ENCODE data around the gene PCED1B.

DNA sequence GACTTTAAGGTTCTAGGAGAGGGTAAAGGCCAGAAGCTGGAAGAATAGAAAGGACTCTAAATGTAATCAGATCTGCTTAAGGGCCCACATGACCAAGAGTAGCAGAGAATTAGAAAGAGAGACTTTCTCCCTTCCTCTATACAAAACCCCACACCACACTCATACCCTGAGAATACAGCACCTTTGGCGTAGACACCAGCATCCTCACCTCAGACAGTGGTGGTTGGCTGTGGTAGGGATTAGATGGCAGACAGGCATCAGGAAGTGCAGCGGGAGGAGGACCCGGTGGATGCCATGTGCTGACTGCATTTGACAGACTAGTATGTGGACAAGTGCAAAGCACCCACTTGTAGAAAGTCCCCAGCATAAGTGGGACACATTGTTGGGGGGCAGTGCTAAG lies 98.6 kb downstream of the PCED1B start:
- no peak for TF ChIP-seq CREB1 (CRISPR knock-in tag; IDR thresholded peaks at IDR 0.05; ENCODE audit: low read depth)
- TF ChIP-seq, protein P1, sequence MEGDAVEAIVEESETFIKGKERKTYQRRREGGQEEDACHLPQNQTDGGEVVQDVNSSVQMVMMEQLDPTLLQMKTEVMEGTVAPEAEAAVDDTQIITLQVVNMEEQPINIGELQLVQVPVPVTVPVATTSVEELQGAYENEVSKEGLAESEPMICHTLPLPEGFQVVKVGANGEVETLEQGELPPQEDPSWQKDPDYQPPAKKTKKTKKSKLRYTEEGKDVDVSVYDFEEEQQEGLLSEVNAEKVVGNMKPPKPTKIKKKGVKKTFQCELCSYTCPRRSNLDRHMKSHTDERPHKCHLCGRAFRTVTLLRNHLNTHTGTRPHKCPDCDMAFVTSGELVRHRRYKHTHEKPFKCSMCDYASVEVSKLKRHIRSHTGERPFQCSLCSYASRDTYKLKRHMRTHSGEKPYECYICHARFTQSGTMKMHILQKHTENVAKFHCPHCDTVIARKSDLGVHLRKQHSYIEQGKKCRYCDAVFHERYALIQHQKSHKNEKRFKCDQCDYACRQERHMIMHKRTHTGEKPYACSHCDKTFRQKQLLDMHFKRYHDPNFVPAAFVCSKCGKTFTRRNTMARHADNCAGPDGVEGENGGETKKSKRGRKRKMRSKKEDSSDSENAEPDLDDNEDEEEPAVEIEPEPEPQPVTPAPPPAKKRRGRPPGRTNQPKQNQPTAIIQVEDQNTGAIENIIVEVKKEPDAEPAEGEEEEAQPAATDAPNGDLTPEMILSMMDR (conservative IDR thresholded peaks at IDR 0.05; ENCODE audit: low read depth in 2 of 2): no peak
- TF ChIP-seq EZH2 (IDR thresholded peaks at IDR 0.05; ENCODE audit: low read depth, unreplicated experiment): no peak
- TF ChIP-seq, protein P2, sequence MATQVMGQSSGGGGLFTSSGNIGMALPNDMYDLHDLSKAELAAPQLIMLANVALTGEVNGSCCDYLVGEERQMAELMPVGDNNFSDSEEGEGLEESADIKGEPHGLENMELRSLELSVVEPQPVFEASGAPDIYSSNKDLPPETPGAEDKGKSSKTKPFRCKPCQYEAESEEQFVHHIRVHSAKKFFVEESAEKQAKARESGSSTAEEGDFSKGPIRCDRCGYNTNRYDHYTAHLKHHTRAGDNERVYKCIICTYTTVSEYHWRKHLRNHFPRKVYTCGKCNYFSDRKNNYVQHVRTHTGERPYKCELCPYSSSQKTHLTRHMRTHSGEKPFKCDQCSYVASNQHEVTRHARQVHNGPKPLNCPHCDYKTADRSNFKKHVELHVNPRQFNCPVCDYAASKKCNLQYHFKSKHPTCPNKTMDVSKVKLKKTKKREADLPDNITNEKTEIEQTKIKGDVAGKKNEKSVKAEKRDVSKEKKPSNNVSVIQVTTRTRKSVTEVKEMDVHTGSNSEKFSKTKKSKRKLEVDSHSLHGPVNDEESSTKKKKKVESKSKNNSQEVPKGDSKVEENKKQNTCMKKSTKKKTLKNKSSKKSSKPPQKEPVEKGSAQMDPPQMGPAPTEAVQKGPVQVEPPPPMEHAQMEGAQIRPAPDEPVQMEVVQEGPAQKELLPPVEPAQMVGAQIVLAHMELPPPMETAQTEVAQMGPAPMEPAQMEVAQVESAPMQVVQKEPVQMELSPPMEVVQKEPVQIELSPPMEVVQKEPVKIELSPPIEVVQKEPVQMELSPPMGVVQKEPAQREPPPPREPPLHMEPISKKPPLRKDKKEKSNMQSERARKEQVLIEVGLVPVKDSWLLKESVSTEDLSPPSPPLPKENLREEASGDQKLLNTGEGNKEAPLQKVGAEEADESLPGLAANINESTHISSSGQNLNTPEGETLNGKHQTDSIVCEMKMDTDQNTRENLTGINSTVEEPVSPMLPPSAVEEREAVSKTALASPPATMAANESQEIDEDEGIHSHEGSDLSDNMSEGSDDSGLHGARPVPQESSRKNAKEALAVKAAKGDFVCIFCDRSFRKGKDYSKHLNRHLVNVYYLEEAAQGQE (IDR thresholded peaks at IDR 0.05; ENCODE audit: unreplicated experiment): no peak
- no peak for TF ChIP-seq EZH2phosphoT487 (IDR thresholded peaks at IDR 0.05; ENCODE audit: unreplicated experiment)
- TF ChIP-seq POLR2AphosphoS5 (IDR thresholded peaks at IDR 0.05; ENCODE audit: low read depth): no peak
- no peak for TF ChIP-seq JUNB (IDR thresholded peaks at IDR 0.05; ENCODE audit: unreplicated experiment)
- TF ChIP-seq, protein P3, sequence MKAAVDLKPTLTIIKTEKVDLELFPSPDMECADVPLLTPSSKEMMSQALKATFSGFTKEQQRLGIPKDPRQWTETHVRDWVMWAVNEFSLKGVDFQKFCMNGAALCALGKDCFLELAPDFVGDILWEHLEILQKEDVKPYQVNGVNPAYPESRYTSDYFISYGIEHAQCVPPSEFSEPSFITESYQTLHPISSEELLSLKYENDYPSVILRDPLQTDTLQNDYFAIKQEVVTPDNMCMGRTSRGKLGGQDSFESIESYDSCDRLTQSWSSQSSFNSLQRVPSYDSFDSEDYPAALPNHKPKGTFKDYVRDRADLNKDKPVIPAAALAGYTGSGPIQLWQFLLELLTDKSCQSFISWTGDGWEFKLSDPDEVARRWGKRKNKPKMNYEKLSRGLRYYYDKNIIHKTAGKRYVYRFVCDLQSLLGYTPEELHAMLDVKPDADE (IDR thresholded peaks at IDR 0.05): no peak
- TF ChIP-seq NANOG (IDR thresholded peaks at IDR 0.05; ENCODE audit: borderline replicate concordance): no peak
- no peak for TF ChIP-seq ZNF331 (CRISPR knock-in tag; IDR thresholded peaks at IDR 0.05; ENCODE audit: low read depth)
- no peak for TF ChIP-seq ZNF114 (CRISPR knock-in tag; IDR thresholded peaks at IDR 0.05)
- no peak for TF ChIP-seq STAT1 (IDR thresholded peaks at IDR 0.05; ENCODE audit: unreplicated experiment)
- TF ChIP-seq, protein P4, sequence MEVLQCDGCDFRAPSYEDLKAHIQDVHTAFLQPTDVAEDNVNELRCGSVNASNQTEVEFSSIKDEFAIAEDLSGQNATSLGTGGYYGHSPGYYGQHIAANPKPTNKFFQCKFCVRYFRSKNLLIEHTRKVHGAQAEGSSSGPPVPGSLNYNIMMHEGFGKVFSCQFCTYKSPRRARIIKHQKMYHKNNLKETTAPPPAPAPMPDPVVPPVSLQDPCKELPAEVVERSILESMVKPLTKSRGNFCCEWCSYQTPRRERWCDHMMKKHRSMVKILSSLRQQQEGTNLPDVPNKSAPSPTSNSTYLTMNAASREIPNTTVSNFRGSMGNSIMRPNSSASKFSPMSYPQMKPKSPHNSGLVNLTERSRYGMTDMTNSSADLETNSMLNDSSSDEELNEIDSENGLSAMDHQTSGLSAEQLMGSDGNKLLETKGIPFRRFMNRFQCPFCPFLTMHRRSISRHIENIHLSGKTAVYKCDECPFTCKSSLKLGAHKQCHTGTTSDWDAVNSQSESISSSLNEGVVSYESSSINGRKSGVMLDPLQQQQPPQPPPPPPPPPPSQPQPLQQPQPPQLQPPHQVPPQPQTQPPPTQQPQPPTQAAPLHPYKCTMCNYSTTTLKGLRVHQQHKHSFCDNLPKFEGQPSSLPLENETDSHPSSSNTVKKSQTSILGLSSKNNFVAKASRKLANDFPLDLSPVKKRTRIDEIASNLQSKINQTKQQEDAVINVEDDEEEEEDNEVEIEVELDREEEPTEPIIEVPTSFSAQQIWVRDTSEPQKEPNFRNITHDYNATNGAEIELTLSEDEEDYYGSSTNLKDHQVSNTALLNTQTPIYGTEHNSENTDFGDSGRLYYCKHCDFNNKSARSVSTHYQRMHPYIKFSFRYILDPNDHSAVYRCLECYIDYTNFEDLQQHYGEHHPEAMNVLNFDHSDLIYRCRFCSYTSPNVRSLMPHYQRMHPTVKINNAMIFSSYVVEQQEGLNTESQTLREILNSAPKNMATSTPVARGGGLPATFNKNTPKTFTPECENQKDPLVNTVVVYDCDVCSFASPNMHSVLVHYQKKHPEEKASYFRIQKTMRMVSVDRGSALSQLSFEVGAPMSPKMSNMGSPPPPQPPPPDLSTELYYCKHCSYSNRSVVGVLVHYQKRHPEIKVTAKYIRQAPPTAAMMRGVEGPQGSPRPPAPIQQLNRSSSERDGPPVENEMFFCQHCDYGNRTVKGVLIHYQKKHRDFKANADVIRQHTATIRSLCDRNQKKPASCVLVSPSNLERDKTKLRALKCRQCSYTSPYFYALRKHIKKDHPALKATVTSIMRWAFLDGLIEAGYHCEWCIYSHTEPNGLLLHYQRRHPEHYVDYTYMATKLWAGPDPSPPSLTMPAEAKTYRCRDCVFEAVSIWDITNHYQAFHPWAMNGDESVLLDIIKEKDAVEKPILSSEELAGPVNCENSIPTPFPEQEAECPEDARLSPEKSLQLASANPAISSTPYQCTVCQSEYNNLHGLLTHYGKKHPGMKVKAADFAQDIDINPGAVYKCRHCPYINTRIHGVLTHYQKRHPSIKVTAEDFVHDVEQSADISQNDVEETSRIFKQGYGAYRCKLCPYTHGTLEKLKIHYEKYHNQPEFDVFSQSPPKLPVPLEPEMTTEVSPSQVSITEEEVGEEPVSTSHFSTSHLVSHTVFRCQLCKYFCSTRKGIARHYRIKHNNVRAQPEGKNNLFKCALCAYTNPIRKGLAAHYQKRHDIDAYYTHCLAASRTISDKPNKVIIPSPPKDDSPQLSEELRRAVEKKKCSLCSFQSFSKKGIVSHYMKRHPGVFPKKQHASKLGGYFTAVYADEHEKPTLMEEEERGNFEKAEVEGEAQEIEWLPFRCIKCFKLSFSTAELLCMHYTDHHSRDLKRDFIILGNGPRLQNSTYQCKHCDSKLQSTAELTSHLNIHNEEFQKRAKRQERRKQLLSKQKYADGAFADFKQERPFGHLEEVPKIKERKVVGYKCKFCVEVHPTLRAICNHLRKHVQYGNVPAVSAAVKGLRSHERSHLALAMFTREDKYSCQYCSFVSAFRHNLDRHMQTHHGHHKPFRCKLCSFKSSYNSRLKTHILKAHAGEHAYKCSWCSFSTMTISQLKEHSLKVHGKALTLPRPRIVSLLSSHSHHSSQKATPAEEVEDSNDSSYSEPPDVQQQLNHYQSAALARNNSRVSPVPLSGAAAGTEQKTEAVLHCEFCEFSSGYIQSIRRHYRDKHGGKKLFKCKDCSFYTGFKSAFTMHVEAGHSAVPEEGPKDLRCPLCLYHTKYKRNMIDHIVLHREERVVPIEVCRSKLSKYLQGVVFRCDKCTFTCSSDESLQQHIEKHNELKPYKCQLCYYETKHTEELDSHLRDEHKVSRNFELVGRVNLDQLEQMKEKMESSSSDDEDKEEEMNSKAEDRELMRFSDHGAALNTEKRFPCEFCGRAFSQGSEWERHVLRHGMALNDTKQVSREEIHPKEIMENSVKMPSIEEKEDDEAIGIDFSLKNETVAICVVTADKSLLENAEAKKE (CRISPR knock-in tag; IDR thresholded peaks at IDR 0.05): no peak

Data from GM23338 (cell line).